Measurements from ENCODE around the gene POLR1A. TPM values are rescaled to one million over a fixed set of nuclear protein-coding genes. Genes with fewer than 3 reads are reported as not detected.
"Not testable (repeated sequence)": the region's sequence is repeated elsewhere in the genome, so short reads cannot be mapped to it uniquely, and the experiment has no call there.

The POLR1A gene
- polyA plus RNA-seq, 2 of the 4 experiments (the other 2 are of a cell fraction), result 22.8 to 55.7 TPM

- TF ChIP-seq PBX3 (IDR thresholded peaks at IDR 0.05) (no peak), HEYL (CRISPR knock-in tag; IDR thresholded peaks at IDR 0.05) (no peak), RCOR1 (IDR thresholded peaks at IDR 0.05; ENCODE audit: low read depth, low read length) (no peak)
These were observed 111.3 kb downstream of the POLR1A start (continued) for GRCh38 chr2:85994421-85994777.

- Histone ChIP-seq H3K27ac (peak overlapping the region in 1 of 2 experiments; percentile 44; a peak in 1 of 6 replicates), H3K9me3 (no peaks in the 10 kb centered on the region), H3K4me3 (no peak overlapping the region), H3K4me2 (no peak overlapping the region), H3K4me1 (peaks cover 20% of the 10 kb centered on the region)
- ChIA-PET POLR2A (no interaction called here), CTCF (interaction anchor here (0.7 to 1.5 kb wide), 4 partner anchors 10 to 100 kb away, joined by 3 to 5 read pairs (median 3); no protein-coding TSS in a partner anchor)
- TF ChIP-seq RARB (CRISPR knock-in tag; IDR thresholded peaks at IDR 0.05), result no peak
- no peak for TF ChIP-seq CHD4 (IDR thresholded peaks at IDR 0.05; ENCODE audit: borderline replicate concordance)
- no peak for TF ChIP-seq ZNF302 (CRISPR knock-in tag; IDR thresholded peaks at IDR 0.05)
- TF ChIP-seq, protein P1, sequence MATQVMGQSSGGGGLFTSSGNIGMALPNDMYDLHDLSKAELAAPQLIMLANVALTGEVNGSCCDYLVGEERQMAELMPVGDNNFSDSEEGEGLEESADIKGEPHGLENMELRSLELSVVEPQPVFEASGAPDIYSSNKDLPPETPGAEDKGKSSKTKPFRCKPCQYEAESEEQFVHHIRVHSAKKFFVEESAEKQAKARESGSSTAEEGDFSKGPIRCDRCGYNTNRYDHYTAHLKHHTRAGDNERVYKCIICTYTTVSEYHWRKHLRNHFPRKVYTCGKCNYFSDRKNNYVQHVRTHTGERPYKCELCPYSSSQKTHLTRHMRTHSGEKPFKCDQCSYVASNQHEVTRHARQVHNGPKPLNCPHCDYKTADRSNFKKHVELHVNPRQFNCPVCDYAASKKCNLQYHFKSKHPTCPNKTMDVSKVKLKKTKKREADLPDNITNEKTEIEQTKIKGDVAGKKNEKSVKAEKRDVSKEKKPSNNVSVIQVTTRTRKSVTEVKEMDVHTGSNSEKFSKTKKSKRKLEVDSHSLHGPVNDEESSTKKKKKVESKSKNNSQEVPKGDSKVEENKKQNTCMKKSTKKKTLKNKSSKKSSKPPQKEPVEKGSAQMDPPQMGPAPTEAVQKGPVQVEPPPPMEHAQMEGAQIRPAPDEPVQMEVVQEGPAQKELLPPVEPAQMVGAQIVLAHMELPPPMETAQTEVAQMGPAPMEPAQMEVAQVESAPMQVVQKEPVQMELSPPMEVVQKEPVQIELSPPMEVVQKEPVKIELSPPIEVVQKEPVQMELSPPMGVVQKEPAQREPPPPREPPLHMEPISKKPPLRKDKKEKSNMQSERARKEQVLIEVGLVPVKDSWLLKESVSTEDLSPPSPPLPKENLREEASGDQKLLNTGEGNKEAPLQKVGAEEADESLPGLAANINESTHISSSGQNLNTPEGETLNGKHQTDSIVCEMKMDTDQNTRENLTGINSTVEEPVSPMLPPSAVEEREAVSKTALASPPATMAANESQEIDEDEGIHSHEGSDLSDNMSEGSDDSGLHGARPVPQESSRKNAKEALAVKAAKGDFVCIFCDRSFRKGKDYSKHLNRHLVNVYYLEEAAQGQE (IDR thresholded peaks at IDR 0.05), result no peak
- no peak for TF ChIP-seq HOXB13 (CRISPR knock-in tag; IDR thresholded peaks at IDR 0.05; ENCODE audit: low read depth)
- TF ChIP-seq BHLHE40 (IDR thresholded peaks at IDR 0.05; ENCODE audit: low read depth, low read length), result no peak
- no peak for TF ChIP-seq RCOR1 (IDR thresholded peaks at IDR 0.05; ENCODE audit: low read depth, low read length)
- no peak for TF ChIP-seq POLR2A (IDR thresholded peaks at IDR 0.05; ENCODE audit: low read length)
- no peak for TF ChIP-seq EHF (CRISPR knock-in tag; IDR thresholded peaks at IDR 0.05)
- no peak for TF ChIP-seq RFX5 (IDR thresholded peaks at IDR 0.05)
- no peak for TF ChIP-seq EP300 (IDR thresholded peaks at IDR 0.05)
- no peak for TF ChIP-seq RAD21 (conservative IDR thresholded peaks at IDR 0.05 in 1 of 2, IDR thresholded peaks at IDR 0.05 in 1 of 2)
- no peak for TF ChIP-seq MYC (IDR thresholded peaks at IDR 0.05; ENCODE audit: borderline replicate concordance, low read length)
- TF ChIP-seq, protein P2, sequence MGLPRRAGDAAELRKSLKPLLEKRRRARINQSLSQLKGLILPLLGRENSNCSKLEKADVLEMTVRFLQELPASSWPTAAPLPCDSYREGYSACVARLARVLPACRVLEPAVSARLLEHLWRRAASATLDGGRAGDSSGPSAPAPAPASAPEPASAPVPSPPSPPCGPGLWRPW (IDR thresholded peaks at IDR 0.05), result no peak
- TF ChIP-seq PBX3 (IDR thresholded peaks at IDR 0.05), result no peak
- no peak for TF ChIP-seq CBX2 (IDR thresholded peaks at IDR 0.05; ENCODE audit: borderline replicate concordance, low read depth)
- TF ChIP-seq GATA3 (IDR thresholded peaks at IDR 0.05; ENCODE audit: borderline replicate concordance), result no peak
- TF ChIP-seq SREBF2 (IDR thresholded peaks at IDR 0.05), result no peak
- TF ChIP-seq FOXS1 (CRISPR knock-in tag; IDR thresholded peaks at IDR 0.05), result no peak
- no peak for DNase-seq (ENCODE audit: low read depth in 1 of 2, low spot score in 1 of 2)
- no peak for ATAC-seq
- FAIRE-seq, result no peak
These were observed 113.1 kb downstream of the POLR1A start for GRCh38 chr2:85992611-85993010.

- CTCF ChIA-PET, result interaction anchor here (0.7 to 1.1 kb wide), 3 partner anchors 9 to 67 kb away, joined by 3 read pairs; no protein-coding TSS in a partner anchor
- ATAC-seq; DNase-seq (ENCODE audit: low read depth in 1 of 2, low spot score in 1 of 2); POLR2A ChIA-PET; H3K9me3 ChIP-seq; H3K4me2 ChIP-seq; FAIRE-seq; H3K4me3 ChIP-seq; H3K27ac ChIP-seq; TF ChIP-seq FOSL2 (IDR thresholded peaks at IDR 0.05): not testable (repeated sequence)
- peak; percentile 50; the same call in 1 of the 2 replicates for TF ChIP-seq FOSL2 (CRISPR knock-in tag; IDR thresholded peaks at IDR 0.05)
- 95% methylated on average over 9 of the region's 9 CpGs for WGBS (ENCODE audit: missing lambda C conversion rate)
- H3K4me1 ChIP-seq, result peaks cover 14% of the 10 kb centered on the region
These were observed 113.6 kb downstream of the POLR1A start for GRCh38 chr2:85992053-85992452.

Measured in A549 (cell line).